Hepatocyte (in vitro differentiated cells): ENCODE data around the gene CYP27A1. TPM values are rescaled to one million over a fixed set of nuclear protein-coding genes. Genes with fewer than 3 reads are reported as not detected.

ENCODE experiments used
- DNase-seq: peaks from one replicate; pipeline ENCODE4 v3.0.0-alpha.2; 2016; ENCODE audit warnings: low spot score
- H2AFZ ChIP-seq: fragments of 200-600 bp; sonication (generic); 2 replicates; pipeline ENCODE4 v1.6.0; 2016; ENCODE audit warnings: antibody characterized with exemption, mild to moderate bottlenecking
- H3K27ac ChIP-seq: fragments of 200-600 bp; sonication (generic); 2 replicates; pipeline ENCODE4 v1.5.1; 2016; ENCODE audit warnings: mild to moderate bottlenecking
- H3K27me3 ChIP-seq: fragments of 200-600 bp; sonication (generic); 2 replicates; pipeline ENCODE4 v1.6.1; 2016
- H3K36me3 ChIP-seq: fragments of 200-600 bp; sonication (generic); replicated peaks from 2 replicates; pipeline ENCODE4 v1.5.1; 2016; ENCODE audit warnings: low read depth; ENCODE audit not compliant: insufficient read depth
- H3K4me1 ChIP-seq: fragments of 200-600 bp; sonication (generic); 2 replicates; pipeline ENCODE4 v1.5.1; 2016; ENCODE audit warnings: mild to moderate bottlenecking, moderate library complexity; ENCODE audit not compliant: insufficient read depth
- H3K4me2 ChIP-seq: fragments of 200-600 bp; sonication (generic); 2 replicates; pipeline ENCODE4 v1.6.0; 2016
- H3K4me3 ChIP-seq: fragments of 200-600 bp; sonication (generic); 2 replicates; pipeline ENCODE4 v1.5.1; 2016; ENCODE audit warnings: mild to moderate bottlenecking
- H3K79me2 ChIP-seq: fragments of 200-600 bp; sonication (generic); 2 replicates; pipeline ENCODE4 v1.6.0; 2017; ENCODE audit warnings: mild to moderate bottlenecking
- H3K9me2 ChIP-seq: fragments of 200-600 bp; sonication (generic); replicated peaks from 2 replicates; pipeline ENCODE4 v1.6.0; 2017; ENCODE audit warnings: mild to moderate bottlenecking; ENCODE audit not compliant: insufficient read depth
- H3K9me3 ChIP-seq: fragments of 200-600 bp; sonication (generic); 2 replicates; pipeline ENCODE4 v1.5.1; 2016; ENCODE audit warnings: low read depth, mild to moderate bottlenecking
- H4K20me1 ChIP-seq: fragments of 200-600 bp; sonication (generic); 2 replicates; pipeline ENCODE4 v1.6.0; 2016; ENCODE audit warnings: mild to moderate bottlenecking; ENCODE audit not compliant: insufficient read depth, poor library complexity, severe bottlenecking
- CTCF ChIP-seq: fragments of 200-600 bp; sonication (generic); IDR thresholded peaks from 2 replicates; pipeline ENCODE4 v1.5.1; 2016; ENCODE audit warnings: antibody characterized with exemption, mild to moderate bottlenecking; ENCODE audit not compliant: poor library complexity
- EZH2 ChIP-seq: fragments of 200-600 bp; sonication (generic); IDR thresholded peaks from 2 replicates; pipeline ENCODE4 v1.6.1; 2016; ENCODE audit warnings: antibody characterized with exemption, mild to moderate bottlenecking, borderline replicate concordance
- EZH2phosphoT487 ChIP-seq: fragments of 200-600 bp; sonication (generic); IDR thresholded peaks from one replicate; pipeline ENCODE4 v1.6.1; 2018; ENCODE audit warnings: antibody characterized with exemption, mild to moderate bottlenecking, low read depth, moderate library complexity; ENCODE audit not compliant: unreplicated experiment, severe bottlenecking
- WGBS: methylation state at CpG from one replicate; pipeline ENCODE4 v1.1.6; 2016; ENCODE audit warnings: low lambda C conversion rate; ENCODE audit errors: missing lambda C conversion rate; 5-methylcytosine and 5-hydroxymethylcytosine counted together
- polyA plus RNA-seq: library from polyadenylated mRNA; unstranded; fragments of >200 nt; fragmentation: Nextera tagmentation; extraction: Ambion mirVana; gene quantifications from 2 replicates; pipeline ENCODE4 v1.2.1, GENCODE V29; 2016
- total RNA-seq: library from RNA; depleted of rRNA; stranded (reverse); fragments of >200 nt; gene quantifications from 2 replicates; pipeline ENCODE4 v1.2.3, GENCODE V29; 2014

The CYP27A1 gene
- total and polyA plus RNA-seq, 2 experiments from 2014 or later = 34.5 to 44.8 TPM

- Histone ChIP-seq H3K4me1 (no peaks in the 10 kb centered on the region), H3K27me3 (no peaks in the 10 kb centered on the region), H2AFZ (no peak overlapping the region), H3K9me3 (no peaks in the 10 kb centered on the region), H3K27ac (no peak overlapping the region), H3K36me3 (no peaks in the 10 kb centered on the region), H4K20me1 (no peaks in the 10 kb centered on the region), H3K9me2 (no peaks in the 10 kb centered on the region), H3K4me2 (no peak overlapping the region), H3K79me2 (no peaks in the 10 kb centered on the region), H3K4me3 (no peak overlapping the region)
- no peak for DNase-seq
- WGBS = 93% methylated on average over 7 of the region's 7 CpGs
- TF ChIP-seq EZH2 = no peak
- no peak for TF ChIP-seq EZH2phosphoT487
- no peak for TF ChIP-seq CTCF
These were observed 40.7 kb downstream of the CYP27A1 start for GRCh38 chr2:218822622-218823021.

GRCh38 chr2:218823196-218823855 is 41.4 kb downstream of the CYP27A1 start:
- Histone ChIP-seq H3K27ac (no peak overlapping the region), H2AFZ (no peak overlapping the region), H3K79me2 (no peaks in the 10 kb centered on the region), H3K9me2 (no peaks in the 10 kb centered on the region), H3K4me3 (no peak overlapping the region), H3K9me3 (no peaks in the 10 kb centered on the region), H3K4me2 (no peak overlapping the region), H3K36me3 (no peaks in the 10 kb centered on the region), H3K27me3 (no peaks in the 10 kb centered on the region), H3K4me1 (no peaks in the 10 kb centered on the region), H4K20me1 (no peaks in the 10 kb centered on the region)
- WGBS = 91% methylated on average over 9 of the region's 9 CpGs
- TF ChIP-seq EZH2 = no peak
- TF ChIP-seq CTCF = no peak
- no peak for TF ChIP-seq EZH2phosphoT487
- DNase-seq = no peak

GRCh38 chr2:218824004-218824403 is 42.1 kb downstream of the CYP27A1 start:
- Histone ChIP-seq H3K36me3 (no peaks in the 10 kb centered on the region), H3K9me3 (no peaks in the 10 kb centered on the region), H3K79me2 (no peaks in the 10 kb centered on the region), H3K9me2 (no peaks in the 10 kb centered on the region), H3K4me3 (no peak overlapping the region), H3K27me3 (no peaks in the 10 kb centered on the region), H2AFZ (no peak overlapping the region), H4K20me1 (no peaks in the 10 kb centered on the region), H3K27ac (no peak overlapping the region), H3K4me2 (no peak overlapping the region), H3K4me1 (no peaks in the 10 kb centered on the region)
- no peak for TF ChIP-seq EZH2
- DNase-seq = no peak
- WGBS = 89% methylated on average over 7 of the region's 7 CpGs

GRCh38 chr2:218826791-218827190 is 44.8 kb downstream of the CYP27A1 start:
- Histone ChIP-seq H3K4me1 (no peaks in the 10 kb centered on the region), H3K4me3 (no peak overlapping the region)
- 91% methylated on average over 10 of the region's 10 CpGs for WGBS

More at GRCh38 chr2:218826791-218827190, 44.8 kb downstream of the CYP27A1 start:
- Histone ChIP-seq H4K20me1 (no peaks in the 10 kb centered on the region), H3K27me3 (no peaks in the 10 kb centered on the region), H3K9me2 (no peaks in the 10 kb centered on the region), H3K79me2 (no peaks in the 10 kb centered on the region), H3K27ac (no peak overlapping the region), H3K4me2 (no peak overlapping the region), H3K36me3 (no peaks in the 10 kb centered on the region), H3K9me3 (no peaks in the 10 kb centered on the region), H2AFZ (no peak overlapping the region)
- TF ChIP-seq EZH2 (no peak), EZH2phosphoT487 (no peak), CTCF (no peak)
- no peak for DNase-seq
